DND-41 (cell line): ENCODE results near the gene KSR2.

ENCODE experiments used
- ATAC-seq: fragments of 200-7000 bp; cut with Tn5 transposase; 3 replicates; pipeline ENCODE4 v1.9.1; 2021; ENCODE audit warnings: low read depth; ENCODE audit not compliant: insufficient read depth
- DNase-seq: peaks from one replicate; pipeline ENCODE4 v3.0.0-alpha.2; 2020
- H2AFZ ChIP-seq: 2 replicates; pipeline ENCODE4 v1.6.0; 2012; ENCODE audit warnings: low read depth, low read length
- H3K27ac ChIP-seq: 2 replicates; pipeline ENCODE4 v1.5.1; 2012; ENCODE audit warnings: low read length, inconsistent platforms
- H3K27me3 ChIP-seq: fragments of 200-600 bp; sonication (generic); 2 replicates; pipeline ENCODE4 v1.6.0; 2012; ENCODE audit warnings: low read length, mild to moderate bottlenecking, inconsistent platforms; ENCODE audit not compliant: insufficient read depth, poor library complexity
- H3K36me3 ChIP-seq: 2 replicates; pipeline ENCODE4 v1.5.1; 2012; ENCODE audit warnings: low read length, inconsistent platforms; ENCODE audit not compliant: insufficient read depth
- H3K4me1 ChIP-seq: 2 replicates; pipeline ENCODE4 v1.5.1; 2012; ENCODE audit warnings: mild to moderate bottlenecking, low read length; ENCODE audit not compliant: insufficient read depth
- H3K4me2 ChIP-seq: 2 replicates; pipeline ENCODE4 v1.6.0; 2012; ENCODE audit warnings: mild to moderate bottlenecking, moderate library complexity, low read length, inconsistent platforms; ENCODE audit not compliant: insufficient read depth
- H3K4me3 ChIP-seq, 2 experiments: fragments of 200-600 bp in 1 of 2; shearing (Covaris generic) in 1 of 2; 2 replicates each; pipeline ENCODE4 v1.5.1; 2012 to 2016; ENCODE audit warnings: inconsistent platforms in 2 of 2, low read length in 2 of 2, mild to moderate bottlenecking in 2 of 2, low read depth in 1 of 2, moderate library complexity in 1 of 2
- H3K79me2 ChIP-seq: 2 replicates; pipeline ENCODE4 v1.6.0; 2012; ENCODE audit warnings: low read length, inconsistent platforms; ENCODE audit not compliant: insufficient read depth
- H3K9ac ChIP-seq: 2 replicates; pipeline ENCODE4 v1.6.0; 2012; ENCODE audit warnings: low read depth, mild to moderate bottlenecking, inconsistent platforms, low read length, moderate library complexity
- H3K9me3 ChIP-seq: 2 replicates; pipeline ENCODE4 v1.5.1; 2012; ENCODE audit warnings: low read length, moderate library complexity, mild to moderate bottlenecking, inconsistent platforms; ENCODE audit not compliant: insufficient read depth, severe bottlenecking
- H4K20me1 ChIP-seq: 2 replicates; pipeline ENCODE4 v1.6.0; 2012; ENCODE audit warnings: low read length; ENCODE audit not compliant: insufficient read depth
- EZH2 ChIP-seq: IDR thresholded peaks from 3 replicates; pipeline ENCODE4 v1.6.1; 2012; ENCODE audit warnings: borderline replicate concordance, low read depth, mild to moderate bottlenecking, moderate library complexity, low read length, inconsistent platforms; ENCODE audit not compliant: severe bottlenecking
- TF ChIP-seq, protein P1 (sequence below): IDR thresholded peaks from 2 replicates; pipeline ENCODE4 v1.5.1; 2012; ENCODE audit warnings: borderline replicate concordance, low read length, moderate library complexity, mild to moderate bottlenecking; ENCODE audit not compliant: poor library complexity, severe bottlenecking; ENCODE audit errors: extremely low read depth

Gene KSR2

DNA sequence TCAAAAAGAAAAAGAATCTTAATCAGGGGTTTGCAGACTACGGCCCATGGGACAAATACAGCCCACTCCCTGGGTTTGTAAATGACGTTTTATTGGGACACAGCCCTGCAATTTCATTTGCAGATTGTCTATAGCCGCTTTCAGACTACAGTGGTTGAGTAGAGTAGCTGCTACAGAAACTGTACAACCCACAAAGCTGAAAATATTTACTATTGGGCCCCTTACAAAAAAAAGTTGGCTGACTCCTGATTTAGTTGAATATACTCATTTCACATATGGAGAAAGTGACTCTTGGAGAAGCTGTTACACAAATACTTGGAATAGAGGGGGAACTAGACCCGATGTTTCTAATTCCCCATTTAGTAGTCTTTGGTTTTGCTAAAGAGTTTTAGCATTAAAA is 444.8 kb downstream of the KSR2 start:
- ATAC-seq (no peak), DNase-seq (no peak)
- Histone ChIP-seq H3K9me3 (no peaks in the 10 kb centered on the region), H3K79me2 (no peaks in the 10 kb centered on the region), H3K36me3 (no peaks in the 10 kb centered on the region), H2AFZ (no peak overlapping the region), H3K27ac (no peak overlapping the region), H3K4me1 (no peaks in the 10 kb centered on the region), H3K27me3 (peaks cover 5% of the 10 kb centered on the region), H4K20me1 (no peaks in the 10 kb centered on the region), H3K4me3 (no peak overlapping the region), H3K9ac (no peak overlapping the region), H3K4me2 (no peak overlapping the region)
- TF ChIP-seq EZH2 = no peak
- TF ChIP-seq, protein P1, sequence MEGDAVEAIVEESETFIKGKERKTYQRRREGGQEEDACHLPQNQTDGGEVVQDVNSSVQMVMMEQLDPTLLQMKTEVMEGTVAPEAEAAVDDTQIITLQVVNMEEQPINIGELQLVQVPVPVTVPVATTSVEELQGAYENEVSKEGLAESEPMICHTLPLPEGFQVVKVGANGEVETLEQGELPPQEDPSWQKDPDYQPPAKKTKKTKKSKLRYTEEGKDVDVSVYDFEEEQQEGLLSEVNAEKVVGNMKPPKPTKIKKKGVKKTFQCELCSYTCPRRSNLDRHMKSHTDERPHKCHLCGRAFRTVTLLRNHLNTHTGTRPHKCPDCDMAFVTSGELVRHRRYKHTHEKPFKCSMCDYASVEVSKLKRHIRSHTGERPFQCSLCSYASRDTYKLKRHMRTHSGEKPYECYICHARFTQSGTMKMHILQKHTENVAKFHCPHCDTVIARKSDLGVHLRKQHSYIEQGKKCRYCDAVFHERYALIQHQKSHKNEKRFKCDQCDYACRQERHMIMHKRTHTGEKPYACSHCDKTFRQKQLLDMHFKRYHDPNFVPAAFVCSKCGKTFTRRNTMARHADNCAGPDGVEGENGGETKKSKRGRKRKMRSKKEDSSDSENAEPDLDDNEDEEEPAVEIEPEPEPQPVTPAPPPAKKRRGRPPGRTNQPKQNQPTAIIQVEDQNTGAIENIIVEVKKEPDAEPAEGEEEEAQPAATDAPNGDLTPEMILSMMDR = no peak

DNA sequence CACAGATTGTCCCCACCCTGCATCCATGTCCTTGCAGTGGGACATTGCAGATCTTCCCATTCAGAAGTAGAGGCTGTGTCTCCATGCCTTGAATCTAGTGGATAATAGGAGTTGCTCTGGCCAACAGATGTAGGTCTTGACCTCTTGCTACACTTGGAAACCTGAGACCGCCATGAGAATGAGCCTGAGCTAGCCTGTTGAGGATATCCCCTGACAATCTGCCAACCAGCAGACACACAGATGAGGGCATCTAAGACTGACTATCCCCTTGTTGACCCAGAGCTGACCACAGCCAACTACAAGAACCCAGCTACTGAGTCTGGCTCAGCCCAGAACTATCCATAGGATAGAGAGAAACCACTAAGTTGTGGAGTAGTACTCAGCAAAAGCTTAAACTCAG is 446.2 kb downstream of the KSR2 start:
- H3K36me3 ChIP-seq = no peaks in the 10 kb centered on the region
- H3K27me3 ChIP-seq = peaks cover 4% of the 10 kb centered on the region
- no peak overlapping the region for H3K4me3 ChIP-seq
- TF ChIP-seq, protein P1 = no peak
- TF ChIP-seq EZH2 = no peak
- H2AFZ ChIP-seq = no peak overlapping the region
- no peaks in the 10 kb centered on the region for H3K9me3 ChIP-seq
- no peaks in the 10 kb centered on the region for H3K4me1 ChIP-seq
- no peak overlapping the region for H3K9ac ChIP-seq
- H3K27ac ChIP-seq = no peak overlapping the region
- no peaks in the 10 kb centered on the region for H4K20me1 ChIP-seq
- H3K4me2 ChIP-seq = no peak overlapping the region
- no peak for ATAC-seq
- H3K79me2 ChIP-seq = no peaks in the 10 kb centered on the region
- DNase-seq = no peak

DNA sequence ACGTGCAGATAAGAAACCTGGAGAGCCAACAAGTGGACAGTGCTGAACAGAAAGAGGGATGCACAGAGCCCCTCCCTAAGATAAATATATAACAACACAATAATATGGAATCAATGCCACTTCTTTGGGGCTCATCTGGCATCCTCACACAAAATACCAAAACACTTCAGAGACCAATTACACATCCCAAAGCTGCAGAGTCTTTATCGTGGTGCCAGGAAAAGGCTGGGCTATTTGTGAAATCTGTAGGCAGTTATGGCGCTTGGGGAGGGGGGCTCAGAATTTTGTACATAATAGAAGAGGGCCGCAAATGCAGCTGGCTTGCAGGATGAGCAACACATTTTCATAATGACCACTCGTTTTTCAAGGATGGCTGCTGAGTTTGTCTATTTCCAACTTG is 446.9 kb downstream of the KSR2 start:
- no peaks in the 10 kb centered on the region for H3K9me3 ChIP-seq
- no peak for ATAC-seq
- H4K20me1 ChIP-seq = no peaks in the 10 kb centered on the region
- TF ChIP-seq, protein P1 = no peak
- no peak for TF ChIP-seq EZH2
- no peak overlapping the region for H3K4me2 ChIP-seq
- H2AFZ ChIP-seq = no peak overlapping the region
- no peak overlapping the region for H3K9ac ChIP-seq
- H3K4me3 ChIP-seq = no peak overlapping the region
- H3K27ac ChIP-seq = no peak overlapping the region
- no peaks in the 10 kb centered on the region for H3K4me1 ChIP-seq
- no peaks in the 10 kb centered on the region for H3K36me3 ChIP-seq
- no peaks in the 10 kb centered on the region for H3K79me2 ChIP-seq
- peaks cover 5% of the 10 kb centered on the region for H3K27me3 ChIP-seq
- DNase-seq = no peak

DNA sequence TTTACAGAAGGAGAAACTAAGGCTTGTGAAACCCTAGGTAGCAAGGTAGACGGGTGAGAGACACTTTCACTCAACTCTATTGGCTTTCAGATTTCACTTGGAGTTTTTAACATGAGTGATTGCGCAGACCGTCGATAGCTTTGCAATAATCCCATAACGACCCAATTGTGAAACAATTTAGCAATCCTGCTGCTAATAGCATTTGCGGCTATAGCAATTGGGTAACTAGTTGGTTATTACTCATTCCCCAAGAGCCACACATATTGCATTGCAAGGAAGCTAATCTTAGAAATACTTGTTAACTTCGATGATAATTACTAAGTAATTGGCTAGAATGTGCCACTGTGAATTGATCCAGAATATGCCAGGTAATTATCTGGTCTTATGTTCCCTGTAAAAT is 447.4 kb downstream of the KSR2 start:
- Histone ChIP-seq H3K9me3 (no peaks in the 10 kb centered on the region), H3K9ac (no peak overlapping the region), H4K20me1 (no peaks in the 10 kb centered on the region), H3K79me2 (no peaks in the 10 kb centered on the region), H3K36me3 (no peaks in the 10 kb centered on the region), H3K27me3 (peaks cover 7% of the 10 kb centered on the region), H3K4me2 (no peak overlapping the region), H3K4me3 (no peak overlapping the region), H3K27ac (no peak overlapping the region), H3K4me1 (no peaks in the 10 kb centered on the region), H2AFZ (no peak overlapping the region)
- ATAC-seq = no peak
- no peak for DNase-seq
- TF ChIP-seq EZH2 = no peak
- TF ChIP-seq, protein P1 = no peak
